H9 (cell line): ENCODE measurements around the gene NID1. TPM values are rescaled to one million over a fixed set of nuclear protein-coding genes. Genes with fewer than 3 reads are reported as not detected.

Experiments used
- DNase-seq: peaks from one replicate; pipeline ENCODE4 v3.0.0-alpha.2; 2017
- H2AFZ ChIP-seq: one replicate; pipeline ENCODE4 v1.6.1; 2013; ENCODE audit warnings: mild to moderate bottlenecking, low read length, control low read depth, moderate library complexity
- H2AK5ac ChIP-seq: 2 replicates; pipeline ENCODE4 v1.6.1; 2013; ENCODE audit warnings: low read length, control low read depth, mixed read lengths; ENCODE audit not compliant: insufficient read length
- H2BK120ac ChIP-seq: one replicate; pipeline ENCODE4 v1.6.1; 2013; ENCODE audit warnings: low read depth, mild to moderate bottlenecking, low read length, control low read depth, inconsistent platforms; ENCODE audit not compliant: poor library complexity, severe bottlenecking
- H2BK12ac ChIP-seq: 2 replicates; pipeline ENCODE4 v1.6.1; 2013; ENCODE audit warnings: low read length, control low read depth, mixed read lengths, low read depth; ENCODE audit not compliant: insufficient read length
- H2BK15ac ChIP-seq: 2 replicates; pipeline ENCODE4 v1.6.1; 2013; ENCODE audit warnings: low read depth, low read length, control low read depth
- H2BK20ac ChIP-seq: one replicate; pipeline ENCODE4 v1.6.1; 2013; ENCODE audit warnings: low read depth, mild to moderate bottlenecking, low read length, control low read depth, inconsistent platforms; ENCODE audit not compliant: poor library complexity, severe bottlenecking
- H2BK5ac ChIP-seq: 2 replicates; pipeline ENCODE4 v1.6.1; 2013; ENCODE audit warnings: low read length, control low read depth, mixed read lengths; ENCODE audit not compliant: insufficient read length
- H3K14ac ChIP-seq: 2 replicates; pipeline ENCODE4 v1.6.1; 2013; ENCODE audit warnings: low read length, control low read depth; ENCODE audit not compliant: insufficient read depth
- H3K18ac ChIP-seq: 2 replicates; pipeline ENCODE4 v1.6.1; 2013; ENCODE audit warnings: low read depth, mild to moderate bottlenecking, mixed read lengths, low read length, control low read depth; ENCODE audit not compliant: insufficient read length
- H3K23ac ChIP-seq: 2 replicates; pipeline ENCODE4 v1.6.1; 2013; ENCODE audit warnings: low read length, control low read depth, mixed read lengths, low read depth; ENCODE audit not compliant: insufficient read length
- H3K23me2 ChIP-seq: 2 replicates; pipeline ENCODE4 v1.6.1; 2013; ENCODE audit warnings: low read depth, mild to moderate bottlenecking, mixed read lengths, low read length, control low read depth; ENCODE audit not compliant: insufficient read length, poor library complexity, severe bottlenecking
- H3K27ac ChIP-seq: 2 replicates; pipeline ENCODE4 v1.5.1; 2013; ENCODE audit warnings: low read length, control low read depth, mixed read lengths, low read depth; ENCODE audit not compliant: insufficient read length
- H3K27me3 ChIP-seq: 2 replicates; pipeline ENCODE4 v1.6.1; 2013; ENCODE audit warnings: low read length, control low read depth, inconsistent platforms; ENCODE audit not compliant: insufficient read depth
- H3K4ac ChIP-seq: 2 replicates; pipeline ENCODE4 v1.6.1; 2013; ENCODE audit warnings: low read depth, mild to moderate bottlenecking, control low read depth, inconsistent platforms, low read length, moderate library complexity
- H3K4me1 ChIP-seq: 2 replicates; pipeline ENCODE4 v1.6.1; 2013; ENCODE audit warnings: low read length, control low read depth, inconsistent platforms; ENCODE audit not compliant: insufficient read depth
- H3K4me2 ChIP-seq: 2 replicates; pipeline ENCODE4 v1.6.1; 2013; ENCODE audit warnings: low read length, control low read depth, mixed read lengths; ENCODE audit not compliant: insufficient read length, insufficient read depth
- H3K56ac ChIP-seq: 2 replicates; pipeline ENCODE4 v1.6.1; 2013; ENCODE audit warnings: low read depth, mild to moderate bottlenecking, mixed read lengths, low read length, control low read depth; ENCODE audit not compliant: insufficient read length
- H3K79me1 ChIP-seq: 2 replicates; pipeline ENCODE4 v1.6.1; 2013; ENCODE audit warnings: low read depth, mild to moderate bottlenecking, moderate library complexity, low read length, control low read depth, inconsistent platforms; ENCODE audit not compliant: insufficient read depth, poor library complexity, severe bottlenecking
- H3K79me2 ChIP-seq: 2 replicates; pipeline ENCODE4 v1.6.1; 2013; ENCODE audit warnings: low read length, control low read depth, inconsistent platforms; ENCODE audit not compliant: insufficient read depth
- H3K9ac ChIP-seq: 2 replicates; pipeline ENCODE4 v1.6.1; 2013; ENCODE audit warnings: low read length, control low read depth, mixed read lengths; ENCODE audit not compliant: insufficient read length; ENCODE audit errors: extremely low read depth
- H3K9me3 ChIP-seq: one replicate; pipeline ENCODE4 v1.6.1; 2013; ENCODE audit warnings: low read depth, low read length, inconsistent platforms; ENCODE audit not compliant: control insufficient read depth
- H3T11ph ChIP-seq: one replicate; pipeline ENCODE4 v1.6.1; 2013; ENCODE audit warnings: mild to moderate bottlenecking, low read length, control low read depth, inconsistent platforms
- H4K20me1 ChIP-seq: one replicate; pipeline ENCODE4 v1.6.1; 2013; ENCODE audit not compliant: control insufficient read depth, insufficient read length, insufficient read depth
- H4K5ac ChIP-seq: 2 replicates; pipeline ENCODE4 v1.6.1; 2013; ENCODE audit warnings: low read depth, mild to moderate bottlenecking, mixed read lengths, low read length, control low read depth; ENCODE audit not compliant: insufficient read length
- H4K8ac ChIP-seq: replicated peaks from 2 replicates; pipeline ENCODE4 v1.6.1; 2013; ENCODE audit warnings: low read length, control low read depth, mixed read lengths, low read depth; ENCODE audit not compliant: insufficient read length
- H4K91ac ChIP-seq: 2 replicates; pipeline ENCODE4 v1.6.1; 2013; ENCODE audit warnings: low read depth, mild to moderate bottlenecking, moderate library complexity, mixed read lengths, low read length, control low read depth; ENCODE audit not compliant: insufficient read length
- H3K27ac Mint-ChIP-seq, 3 experiments: 2 replicates in 2 of 3; 3 replicates in 1 of 3; pipeline ENCODE4 v1.8.0; 2020 to 2021; ENCODE audit warnings: mixed read lengths in 3 of 3, mild to moderate bottlenecking in 1 of 3, moderate library complexity in 1 of 3
- H3K27me3 Mint-ChIP-seq: 2 replicates; pipeline ENCODE4 v1.8.0; 2021; ENCODE audit warnings: low read depth, mild to moderate bottlenecking, moderate library complexity, mixed read lengths
- H3K36me3 Mint-ChIP-seq, 3 experiments: 2 replicates in 2 of 3; 3 replicates in 1 of 3; pipeline ENCODE4 v1.8.0; 2020 to 2021; ENCODE audit warnings: low read depth in 3 of 3, mixed read lengths in 3 of 3; ENCODE audit not compliant: insufficient read depth in 1 of 3
- H3K4me1 Mint-ChIP-seq, 2 experiments: 2 replicates each; pipeline ENCODE4 v1.8.0; 2020; ENCODE audit warnings: mixed read lengths in 2 of 2
- H3K4me3 Mint-ChIP-seq, 2 experiments: 2 replicates in 1 of 2; 3 replicates in 1 of 2; pipeline ENCODE4 v1.8.0; 2020 to 2021; ENCODE audit warnings: mild to moderate bottlenecking in 2 of 2, mixed read lengths in 2 of 2, moderate library complexity in 1 of 2
- H3K9me3 Mint-ChIP-seq, 2 experiments: 2 replicates in 1 of 2; 3 replicates in 1 of 2; pipeline ENCODE4 v1.8.0; 2020; ENCODE audit warnings: mild to moderate bottlenecking in 2 of 2, mixed read lengths in 2 of 2, moderate library complexity in 1 of 2
- WGBS: extraction: QIAGEN DNeasy Blood & Tissue Kit; methylation state at CpG from one replicate; pipeline ENCODE4 v1.1.7; 2013; ENCODE audit warnings: missing lambda C conversion rate, low lambda C conversion rate, mixed read lengths; ENCODE audit not compliant: insufficient read length; ENCODE audit errors: extremely low coverage; 5-methylcytosine and 5-hydroxymethylcytosine counted together
- total RNA-seq: library from RNA; stranded (reverse); gene quantifications from 2 replicates; pipeline ENCODE4 v1.2.1, GENCODE V29; 2021
- TF ChIP-seq, protein P1 (sequence below): fragments of 200-600 bp; sonication (generic); conservative IDR thresholded peaks from 3 replicates; pipeline ENCODE4 v1.8.0; 2021; ENCODE audit warnings: antibody characterized with exemption, mild to moderate bottlenecking

Gene NID1
- total RNA-seq, 1 experiment from 2014 or later = 28.5 TPM

DNA sequence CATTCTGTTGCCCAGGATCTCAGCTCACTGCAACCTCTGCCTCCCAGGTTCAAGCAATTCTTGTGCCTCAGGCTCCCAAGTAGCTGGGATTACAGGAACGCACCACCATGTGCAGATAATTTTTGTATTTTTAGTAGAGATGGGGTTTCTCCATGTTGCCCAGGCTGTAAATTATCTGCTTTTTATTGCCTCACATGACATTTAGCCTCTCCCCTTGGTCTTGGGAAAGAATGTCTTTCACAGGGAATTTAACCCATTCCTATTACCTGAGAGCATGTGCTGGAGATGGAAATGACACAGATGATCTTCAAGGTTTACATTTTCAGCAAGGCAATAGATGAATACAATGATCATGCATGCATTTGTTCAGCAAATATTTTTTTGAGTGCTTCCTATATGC is 75.8 kb downstream of the NID1 start:
- no peak overlapping the region for H3K23ac ChIP-seq
- Mint-ChIP-seq H3K4me3 (no peak overlapping the region), H3K4me1 (peaks cover 0 to 2% of the 10 kb centered on the region in 2 experiments; a peak in 1 of 4 replicates), H3K27me3 (peaks cover 1% of the 10 kb centered on the region; the same call in 1 of the 2 replicates), H3K9me3 (peaks cover 20 to 29% of the 10 kb centered on the region in 2 experiments), H3K36me3 (peaks cover 21 to 37% (median 36%) of the 10 kb centered on the region in 3 experiments), H3K27ac (no peak overlapping the region)
- no peak overlapping the region for H2BK5ac ChIP-seq
- H3K79me1 ChIP-seq = no peaks in the 10 kb centered on the region
- no CpG with 5 or more reads among the region's 1 CpG for WGBS
- TF ChIP-seq, protein P1, sequence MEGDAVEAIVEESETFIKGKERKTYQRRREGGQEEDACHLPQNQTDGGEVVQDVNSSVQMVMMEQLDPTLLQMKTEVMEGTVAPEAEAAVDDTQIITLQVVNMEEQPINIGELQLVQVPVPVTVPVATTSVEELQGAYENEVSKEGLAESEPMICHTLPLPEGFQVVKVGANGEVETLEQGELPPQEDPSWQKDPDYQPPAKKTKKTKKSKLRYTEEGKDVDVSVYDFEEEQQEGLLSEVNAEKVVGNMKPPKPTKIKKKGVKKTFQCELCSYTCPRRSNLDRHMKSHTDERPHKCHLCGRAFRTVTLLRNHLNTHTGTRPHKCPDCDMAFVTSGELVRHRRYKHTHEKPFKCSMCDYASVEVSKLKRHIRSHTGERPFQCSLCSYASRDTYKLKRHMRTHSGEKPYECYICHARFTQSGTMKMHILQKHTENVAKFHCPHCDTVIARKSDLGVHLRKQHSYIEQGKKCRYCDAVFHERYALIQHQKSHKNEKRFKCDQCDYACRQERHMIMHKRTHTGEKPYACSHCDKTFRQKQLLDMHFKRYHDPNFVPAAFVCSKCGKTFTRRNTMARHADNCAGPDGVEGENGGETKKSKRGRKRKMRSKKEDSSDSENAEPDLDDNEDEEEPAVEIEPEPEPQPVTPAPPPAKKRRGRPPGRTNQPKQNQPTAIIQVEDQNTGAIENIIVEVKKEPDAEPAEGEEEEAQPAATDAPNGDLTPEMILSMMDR = no peak
- H3K56ac ChIP-seq = no peak overlapping the region
- no peak for DNase-seq
- H3K4me2 ChIP-seq = no peak overlapping the region
- no peak overlapping the region for H3T11ph ChIP-seq
- no peaks in the 10 kb centered on the region for H3K23me2 ChIP-seq
- H3K4ac ChIP-seq = no peak overlapping the region
- no peak overlapping the region for H3K27ac ChIP-seq
- H3K9me3 ChIP-seq = peaks cover 15% of the 10 kb centered on the region
- H2AFZ ChIP-seq = no peak overlapping the region
- H3K79me2 ChIP-seq = no peaks in the 10 kb centered on the region
- H3K4me1 ChIP-seq = no peaks in the 10 kb centered on the region
- H4K5ac ChIP-seq = no peak overlapping the region
- no peak overlapping the region for H4K91ac ChIP-seq
- H3K27me3 ChIP-seq = no peaks in the 10 kb centered on the region
- no peak overlapping the region for H2AK5ac ChIP-seq
- no peak overlapping the region for H3K18ac ChIP-seq
- no peaks in the 10 kb centered on the region for H4K20me1 ChIP-seq
- no peak overlapping the region for H2BK12ac ChIP-seq
- H2BK15ac ChIP-seq = no peak overlapping the region
- no peak overlapping the region for H2BK120ac ChIP-seq
- no peak overlapping the region for H2BK20ac ChIP-seq
- H3K9ac ChIP-seq = no peak overlapping the region
- no peak overlapping the region for H3K14ac ChIP-seq
- H4K8ac ChIP-seq = no peak overlapping the region
